OCI-LY7 (cell line): ENCODE data around the gene WNT2. TPM values are rescaled to one million over a fixed set of nuclear protein-coding genes. Genes with fewer than 3 reads are reported as not detected.

ENCODE experiments used
- BruUV-seq: library from RNA; stranded (reverse); fragments of 400-500 nt; replicated peaks from 2 replicates; lab custom pipeline; 2021; lab: Mats Ljungman, UMichigan
- CTCF ChIA-PET: fragments of 300-600 bp; sonication (Branson Sonifier 250); formaldehyde crosslinking; loops from one replicate; lab custom pipeline; 2022; ENCODE audit warnings: antibody characterized with exemption; ENCODE audit not compliant: unreplicated experiment; lab: Charles Lee
- POLR2A ChIA-PET: fragments of 300-600 bp; sonication (Branson Sonifier 250); formaldehyde crosslinking; loops from one replicate; lab custom pipeline; 2022; ENCODE audit warnings: antibody characterized with exemption; lab: Charles Lee
- DNase-seq: peaks from one replicate; pipeline ENCODE4 v3.0.0-alpha.2; 2015; ENCODE audit warnings: low spot score
- H2AFZ ChIP-seq: fragments of 200-600 bp; sonication (generic), shearing (Covaris generic); 2 replicates; pipeline ENCODE4 v1.6.1; 2014; ENCODE audit warnings: mild to moderate bottlenecking, antibody characterized with exemption, low read length, moderate library complexity
- H3K27ac ChIP-seq: fragments of 200-600 bp; sonication (generic); 2 replicates; pipeline ENCODE4 v1.5.1; 2014; ENCODE audit warnings: mixed run types, low read depth, mild to moderate bottlenecking, moderate library complexity, low read length, inconsistent platforms; ENCODE audit not compliant: poor library complexity, severe bottlenecking
- H3K36me3 ChIP-seq: fragments of 200-600 bp; sonication (generic); 2 replicates; pipeline ENCODE4 v1.6.1; 2014; ENCODE audit warnings: mild to moderate bottlenecking, antibody characterized with exemption, low read length, moderate library complexity, mixed read lengths; ENCODE audit not compliant: insufficient read depth
- H3K4me1 ChIP-seq: fragments of 200-600 bp; sonication (generic); 2 replicates; pipeline ENCODE4 v1.5.1; 2014; ENCODE audit warnings: mild to moderate bottlenecking, low read length; ENCODE audit not compliant: insufficient read depth, poor library complexity, severe bottlenecking
- H3K4me2 ChIP-seq: fragments of 200-600 bp; sonication (generic); 2 replicates; pipeline ENCODE4 v1.6.1; 2014; ENCODE audit warnings: mild to moderate bottlenecking, low read length
- H3K4me3 ChIP-seq: fragments of 200-600 bp; sonication (generic); 2 replicates; pipeline ENCODE4 v1.5.1; 2014; ENCODE audit warnings: mild to moderate bottlenecking, low read depth, low read length; ENCODE audit not compliant: poor library complexity, severe bottlenecking
- H3K79me2 ChIP-seq: fragments of 200-600 bp; sonication (generic); 2 replicates; pipeline ENCODE4 v1.6.1; 2016; ENCODE audit warnings: low read depth, mild to moderate bottlenecking, low read length, moderate library complexity, mixed read lengths; ENCODE audit not compliant: insufficient read depth
- H3K9me2 ChIP-seq: fragments of 200-600 bp; sonication (generic); 2 replicates; pipeline ENCODE4 v1.6.1; 2016; ENCODE audit warnings: mild to moderate bottlenecking, low read length, mixed read lengths; ENCODE audit not compliant: insufficient read depth
- H3K9me3 ChIP-seq: fragments of 200-600 bp; sonication (generic); 2 replicates; pipeline ENCODE4 v1.6.1; 2014; ENCODE audit warnings: mild to moderate bottlenecking, mixed run types, low read length, mixed read lengths
- H4K20me1 ChIP-seq: fragments of 200-600 bp; sonication (generic); 2 replicates; pipeline ENCODE4 v1.6.1; 2014; ENCODE audit warnings: mild to moderate bottlenecking, antibody characterized with exemption, low read length, moderate library complexity, mixed read lengths; ENCODE audit not compliant: insufficient read depth
- EZH2phosphoT487 ChIP-seq: fragments of 200-600 bp; sonication (generic); IDR thresholded peaks from 2 replicates; pipeline ENCODE4 v1.6.1; 2018; ENCODE audit warnings: low read depth, borderline replicate concordance, mild to moderate bottlenecking, mixed run types, antibody characterized with exemption, low read length, moderate library complexity, mixed read lengths
- intact Hi-C: fragments of 100-400 bp; cut with micrococcal nuclease; formaldehyde crosslinking; loops from one replicate; pipeline ENCODE4 v1.10.0; 2022; ENCODE audit not compliant: unreplicated experiment
- total RNA-seq, 2 experiments: library from RNA; depleted of rRNA in 1 of 2; stranded (reverse); fragments of >200 nt in 1 of 2; shearing (Covaris generic) in 1 of 2; gene quantifications; 2 replicates each; pipeline ENCODE4 v1.2.3, GENCODE V29; 2014 to 2022
- TF ChIP-seq, protein P1 (sequence below): fragments of 200-600 bp; sonication (generic); conservative IDR thresholded peaks from 2 replicates; pipeline ENCODE4 v1.5.1; 2014; ENCODE audit warnings: mild to moderate bottlenecking, antibody characterized with exemption, low read length, moderate library complexity, mixed read lengths

WNT2 gene
- total RNA-seq, 2 experiments from 2014 or later = not detected

DNA sequence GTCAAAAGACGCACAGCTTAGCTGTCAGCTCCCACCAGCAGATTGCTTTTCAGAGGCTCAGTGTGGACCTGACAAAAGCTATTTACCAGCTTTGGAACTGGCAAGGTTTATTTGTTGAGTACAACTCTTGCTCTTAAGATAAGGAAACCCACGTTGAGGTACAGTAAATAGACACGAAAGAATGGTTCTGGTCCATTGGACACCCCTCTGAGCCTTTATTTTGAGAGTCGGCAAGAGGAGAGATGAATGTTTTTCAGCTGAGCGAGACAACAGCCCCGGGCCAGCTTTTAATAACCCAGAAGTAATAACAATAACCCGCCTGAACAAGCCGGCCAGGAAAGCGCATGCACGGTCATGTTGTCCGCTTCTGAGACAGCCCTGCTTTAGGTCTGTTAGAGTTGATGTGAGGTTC lies 49.0 kb downstream of the WNT2 start:
- Histone ChIP-seq H3K4me1 (no peaks in the 10 kb centered on the region), H3K79me2 (no peaks in the 10 kb centered on the region), H3K9me2 (no peaks in the 10 kb centered on the region), H3K36me3 (no peaks in the 10 kb centered on the region), H3K4me3 (no peak overlapping the region), H2AFZ (no peak overlapping the region), H4K20me1 (no peaks in the 10 kb centered on the region), H3K27ac (no peak overlapping the region), H3K4me2 (no peak overlapping the region), H3K9me3 (no peaks in the 10 kb centered on the region)
- intact Hi-C loops = no loop called here
- TF ChIP-seq, protein P1, sequence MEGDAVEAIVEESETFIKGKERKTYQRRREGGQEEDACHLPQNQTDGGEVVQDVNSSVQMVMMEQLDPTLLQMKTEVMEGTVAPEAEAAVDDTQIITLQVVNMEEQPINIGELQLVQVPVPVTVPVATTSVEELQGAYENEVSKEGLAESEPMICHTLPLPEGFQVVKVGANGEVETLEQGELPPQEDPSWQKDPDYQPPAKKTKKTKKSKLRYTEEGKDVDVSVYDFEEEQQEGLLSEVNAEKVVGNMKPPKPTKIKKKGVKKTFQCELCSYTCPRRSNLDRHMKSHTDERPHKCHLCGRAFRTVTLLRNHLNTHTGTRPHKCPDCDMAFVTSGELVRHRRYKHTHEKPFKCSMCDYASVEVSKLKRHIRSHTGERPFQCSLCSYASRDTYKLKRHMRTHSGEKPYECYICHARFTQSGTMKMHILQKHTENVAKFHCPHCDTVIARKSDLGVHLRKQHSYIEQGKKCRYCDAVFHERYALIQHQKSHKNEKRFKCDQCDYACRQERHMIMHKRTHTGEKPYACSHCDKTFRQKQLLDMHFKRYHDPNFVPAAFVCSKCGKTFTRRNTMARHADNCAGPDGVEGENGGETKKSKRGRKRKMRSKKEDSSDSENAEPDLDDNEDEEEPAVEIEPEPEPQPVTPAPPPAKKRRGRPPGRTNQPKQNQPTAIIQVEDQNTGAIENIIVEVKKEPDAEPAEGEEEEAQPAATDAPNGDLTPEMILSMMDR = no peak
- TF ChIP-seq EZH2phosphoT487 = no peak
- POLR2A ChIA-PET = interaction anchor here (0.5 to 0.6 kb wide), 2 partner anchors 99 to 222 kb away, joined by 4 read pairs; no protein-coding TSS in a partner anchor
- BruUV-seq = no TSS peak
- CTCF ChIA-PET = no interaction called here
- DNase-seq = no peak

- Histone ChIP-seq H3K27ac (no peak overlapping the region), H4K20me1 (no peaks in the 10 kb centered on the region), H3K36me3 (no peaks in the 10 kb centered on the region), H3K4me3 (no peak overlapping the region), H3K4me1 (no peaks in the 10 kb centered on the region), H3K79me2 (no peaks in the 10 kb centered on the region), H2AFZ (no peak overlapping the region), H3K4me2 (no peak overlapping the region), H3K9me2 (no peaks in the 10 kb centered on the region), H3K9me3 (no peaks in the 10 kb centered on the region)
- no peak for DNase-seq
- ChIA-PET CTCF (no interaction called here), POLR2A (interaction anchor here (0.5 kb wide), 1 partner anchor 222 kb away, joined by 4 read pairs; no protein-coding TSS in a partner anchor)
- TF ChIP-seq, protein P1 = no peak
- TF ChIP-seq EZH2phosphoT487 = no peak
- intact Hi-C loops = no loop called here
- no TSS peak for BruUV-seq
Observed at GRCh38 chr7:117273325-117273724, 49.5 kb downstream of the WNT2 start.

DNA sequence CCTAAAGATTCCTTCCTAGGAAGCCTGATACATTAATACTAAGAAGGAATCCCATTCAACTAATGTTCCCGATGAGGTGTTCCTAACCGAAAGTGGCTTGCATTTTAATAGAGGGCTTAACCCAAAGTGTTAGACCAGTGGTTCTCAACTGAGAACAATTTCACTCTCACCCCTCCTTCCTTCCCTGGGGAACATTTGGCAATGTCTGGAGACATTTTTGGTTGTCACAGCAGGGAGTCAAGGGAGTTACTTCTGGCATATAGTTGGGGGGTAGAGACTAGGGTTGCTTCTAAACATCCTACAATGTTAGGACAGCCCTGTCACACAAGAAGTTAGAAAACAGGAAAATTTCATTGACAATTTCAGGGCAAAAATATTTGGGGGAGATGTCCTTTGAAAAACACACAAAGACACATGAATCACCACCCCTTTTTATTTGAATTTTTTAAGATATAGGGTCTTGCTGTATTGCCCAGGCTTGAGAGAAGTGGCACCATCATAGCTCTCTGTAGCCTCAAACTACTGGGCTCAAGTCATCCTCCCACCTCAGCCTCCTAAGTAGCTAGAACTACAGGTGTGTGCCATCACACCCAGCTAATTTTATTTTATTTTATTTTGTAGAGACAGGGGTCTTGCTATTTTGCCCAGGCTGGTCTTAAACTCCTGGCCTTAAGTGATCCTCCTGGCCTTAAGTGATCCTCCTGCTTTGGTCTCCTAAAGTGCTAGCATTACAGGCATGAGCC lies 50.7 kb downstream of the WNT2 start:
- Histone ChIP-seq H3K9me3 (no peaks in the 10 kb centered on the region), H2AFZ (no peak overlapping the region), H3K9me2 (no peaks in the 10 kb centered on the region), H3K36me3 (no peaks in the 10 kb centered on the region), H4K20me1 (no peaks in the 10 kb centered on the region), H3K4me1 (no peaks in the 10 kb centered on the region), H3K4me2 (no peak overlapping the region), H3K27ac (no peak overlapping the region), H3K79me2 (no peaks in the 10 kb centered on the region), H3K4me3 (no peak overlapping the region)
- BruUV-seq = no TSS peak
- intact Hi-C loops = no loop called here
- no peak for DNase-seq
- ChIA-PET CTCF (no interaction called here), POLR2A (no interaction called here)
- TF ChIP-seq, protein P1 = no peak
- TF ChIP-seq EZH2phosphoT487 = no peak
